Retinal pigment epithelial cell (primary cell): ENCODE results near the gene STX19.
"Not testable (repeated sequence)": the region's sequence is repeated elsewhere in the genome, so short reads cannot be mapped to it uniquely, and the experiment has no call there.

Source experiments
- DNase-seq: peaks from one replicate; pipeline ENCODE4 v3.0.0-alpha.2; 2010; ENCODE audit warnings: low read depth
- H3K4me3 ChIP-seq: 2 replicates; pipeline ENCODE4 v1.5.1; 2011; ENCODE audit warnings: mild to moderate bottlenecking, low read length, control low read depth, moderate library complexity
- CTCF ChIP-seq: conservative IDR thresholded peaks from 2 replicates; pipeline ENCODE4 v1.5.1; 2011; ENCODE audit warnings: low read depth, low read length, control low read depth, inconsistent platforms

The STX19 gene

GRCh38 chr3:93973131-93974126 is 55.0 kb downstream of the STX19 start, which contains the start of gene PROS1:
PROS1 (minus strand) TSS chr3:93973896; CDS start chr3:93973749, 147 bp downstream.
- TF ChIP-seq CTCF = no peak
- DNase-seq = peak; percentile 52
- peak within 1 kb of the TSS; percentile 78 for H3K4me3 ChIP-seq

GRCh38 chr3:93969997-93970396 is 58.4 kb downstream of the STX19 start:
- no peak for TF ChIP-seq CTCF
- no peak overlapping the region for H3K4me3 ChIP-seq
- DNase-seq = no peak

- DNase-seq = peak; percentile 91
- H3K4me3 ChIP-seq = no peak overlapping the region
- no peak for TF ChIP-seq CTCF
Measured at GRCh38 chr3:93969443-93969842, 59.0 kb downstream of the STX19 start.

GRCh38 chr3:93965106-93965505 is 63.3 kb downstream of the STX19 start:
- DNase-seq, H3K4me3 ChIP-seq: not testable (repeated sequence)
